Neural progenitor cell (in vitro differentiated cells): Measurements from ENCODE around the gene MEIS1. TPM values are rescaled to one million over a fixed set of nuclear protein-coding genes. Genes with fewer than 3 reads are reported as not detected.

ENCODE experiments used
- DNase-seq: peaks from one replicate; pipeline ENCODE4 v3.0.0-alpha.2; 2016; ENCODE audit warnings: low spot score
- H2AFZ ChIP-seq: fragments of 200-600 bp; sonication (generic); replicated peaks from 2 replicates; pipeline ENCODE4 v1.6.1; 2016; ENCODE audit warnings: antibody characterized with exemption
- H3F3A ChIP-seq: fragments of 200-600 bp; sonication (generic); 2 replicates; pipeline ENCODE4 v1.6.1; 2016; ENCODE audit warnings: antibody characterized with exemption, low read depth
- H3K27ac ChIP-seq: fragments of 200-600 bp; sonication (generic); 2 replicates; pipeline ENCODE4 v1.5.1; 2016; ENCODE audit warnings: mild to moderate bottlenecking
- H3K27me3 ChIP-seq: fragments of 200-600 bp; sonication (generic); 2 replicates; pipeline ENCODE4 v1.6.1; 2016; ENCODE audit warnings: mild to moderate bottlenecking, moderate library complexity
- H3K36me3 ChIP-seq: fragments of 200-600 bp; sonication (generic); 2 replicates; pipeline ENCODE4 v1.5.1; 2016
- H3K4me1 ChIP-seq: fragments of 200-600 bp; sonication (generic); 2 replicates; pipeline ENCODE4 v1.6.1; 2016; ENCODE audit warnings: mixed run types
- H3K4me2 ChIP-seq: fragments of 200-600 bp; sonication (generic); 2 replicates; pipeline ENCODE4 v1.6.1; 2016
- H3K4me3 ChIP-seq: fragments of 200-600 bp; sonication (generic); 2 replicates; pipeline ENCODE4 v1.5.1; 2016
- H3K79me2 ChIP-seq: fragments of 200-600 bp; sonication (generic); 2 replicates; pipeline ENCODE4 v1.6.1; 2016; ENCODE audit warnings: low read depth
- H3K9ac ChIP-seq: fragments of 200-600 bp; sonication (generic); 2 replicates; pipeline ENCODE4 v1.6.1; 2016
- H3K9me3 ChIP-seq: fragments of 200-600 bp; sonication (generic); 2 replicates; pipeline ENCODE4 v1.5.1; 2016; ENCODE audit warnings: low read depth
- H4K20me1 ChIP-seq: fragments of 200-600 bp; sonication (generic); 2 replicates; pipeline ENCODE4 v1.6.1; 2016; ENCODE audit warnings: low read depth
- H3K27ac Mint-ChIP-seq: 3 replicates; pipeline ENCODE4 v1.8.0; 2021; ENCODE audit warnings: mixed read lengths
- H3K27me3 Mint-ChIP-seq: 2 replicates; pipeline ENCODE4 v1.8.0; 2022; ENCODE audit warnings: low read depth, mild to moderate bottlenecking, inconsistent platforms, moderate library complexity, mixed read lengths; ENCODE audit not compliant: insufficient read depth
- H3K36me3 Mint-ChIP-seq: 3 replicates; pipeline ENCODE4 v1.8.0; 2021; ENCODE audit warnings: mixed read lengths
- H3K4me1 Mint-ChIP-seq: 3 replicates; pipeline ENCODE4 v1.8.0; 2021; ENCODE audit warnings: mixed read lengths
- H3K4me3 Mint-ChIP-seq: 3 replicates; pipeline ENCODE4 v1.8.0; 2021; ENCODE audit warnings: mild to moderate bottlenecking, moderate library complexity, mixed read lengths
- H3K9me3 Mint-ChIP-seq: 3 replicates; pipeline ENCODE4 v1.8.0; 2020; ENCODE audit warnings: mixed read lengths
- EZH2 ChIP-seq: fragments of 200-600 bp; sonication (generic); IDR thresholded peaks from 2 replicates; pipeline ENCODE4 v1.6.1; 2017; ENCODE audit warnings: antibody characterized with exemption, mild to moderate bottlenecking, moderate library complexity
- EZH2phosphoT487 ChIP-seq: fragments of 200-600 bp; sonication (generic); IDR thresholded peaks from 2 replicates; pipeline ENCODE4 v1.6.1; 2017; ENCODE audit warnings: antibody characterized with exemption
- total RNA-seq: library from RNA; depleted of rRNA; stranded (reverse); fragments of >200 nt; gene quantifications from 2 replicates; pipeline ENCODE4 v1.2.3, GENCODE V29; 2015; ENCODE audit warnings: low replicate concordance
- TF ChIP-seq, protein P1 (sequence below): fragments of 200-600 bp; sonication (generic); IDR thresholded peaks from 2 replicates; pipeline ENCODE4 v1.5.1; 2017; ENCODE audit warnings: antibody characterized with exemption, mild to moderate bottlenecking

The MEIS1 gene
- total RNA-seq, 1 donor from 2014 or later, result 14.7 TPM

DNA sequence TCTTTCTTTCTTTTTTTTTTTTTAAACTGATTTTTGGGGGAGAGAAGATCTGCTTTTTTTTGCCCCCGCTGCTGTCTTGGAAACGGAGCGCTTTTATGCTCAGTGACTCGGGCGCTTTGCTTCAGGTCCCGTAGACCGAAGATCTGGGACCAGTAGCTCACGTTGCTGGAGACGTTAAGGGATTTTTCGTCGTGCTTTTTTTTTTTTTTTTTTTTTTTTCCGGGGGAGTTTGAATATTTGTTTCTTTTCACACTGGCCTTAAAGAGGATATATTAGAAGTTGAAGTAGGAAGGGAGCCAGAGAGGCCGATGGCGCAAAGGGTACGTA is 587 bp downstream of the MEIS1 start:
- H3K36me3 ChIP-seq, result no peaks in the 10 kb centered on the region
- H3K9ac ChIP-seq, result no peak overlapping the region
- no peak overlapping the region for H3K27ac ChIP-seq
- peaks cover 53% of the 10 kb centered on the region for H3K4me1 ChIP-seq
- Mint-ChIP-seq H3K27me3 (peaks cover 37% of the 10 kb centered on the region), H3K4me1 (peaks cover 34% of the 10 kb centered on the region), H3K36me3 (peaks cover 8% of the 10 kb centered on the region), H3K27ac (no peak overlapping the region), H3K9me3 (no peaks in the 10 kb centered on the region), H3K4me3 (peak overlapping the region; percentile 93)
- peaks cover 8% of the 10 kb centered on the region for H4K20me1 ChIP-seq
- H3K79me2 ChIP-seq, result no peaks in the 10 kb centered on the region
- peak overlapping the region; percentile 61 for H3K4me3 ChIP-seq
- H3K9me3 ChIP-seq, result no peaks in the 10 kb centered on the region
- TF ChIP-seq EZH2, result no peak
- peak overlapping the region; percentile 91 for H3K4me2 ChIP-seq
- H3K27me3 ChIP-seq, result peaks cover 78% of the 10 kb centered on the region
- H2AFZ ChIP-seq, result no peak overlapping the region
- peaks cover 77% of the 10 kb centered on the region for H3F3A ChIP-seq
- DNase-seq, result peak; percentile 42

- Histone ChIP-seq H3K9ac (no peak overlapping the region), H2AFZ (no peak overlapping the region), H3K4me3 (peak overlapping the region; percentile 61), H3K27me3 (peaks cover 78% of the 10 kb centered on the region), H3K27ac (no peak overlapping the region), H3K79me2 (no peaks in the 10 kb centered on the region), H3K4me2 (peak overlapping the region; percentile 91), H3K4me1 (peaks cover 53% of the 10 kb centered on the region), H3K9me3 (no peaks in the 10 kb centered on the region), H4K20me1 (peaks cover 9% of the 10 kb centered on the region), H3K36me3 (no peaks in the 10 kb centered on the region), H3F3A (peaks cover 73% of the 10 kb centered on the region)
- Mint-ChIP-seq H3K4me3 (peak overlapping the region; percentile 93), H3K36me3 (peaks cover 10% of the 10 kb centered on the region), H3K27ac (no peak overlapping the region), H3K27me3 (peaks cover 41% of the 10 kb centered on the region), H3K9me3 (no peaks in the 10 kb centered on the region), H3K4me1 (peaks cover 35% of the 10 kb centered on the region)
- DNase-seq, result no peak
- TF ChIP-seq EZH2phosphoT487 (no peak), EZH2 (no peak)
- TF ChIP-seq, protein P1, sequence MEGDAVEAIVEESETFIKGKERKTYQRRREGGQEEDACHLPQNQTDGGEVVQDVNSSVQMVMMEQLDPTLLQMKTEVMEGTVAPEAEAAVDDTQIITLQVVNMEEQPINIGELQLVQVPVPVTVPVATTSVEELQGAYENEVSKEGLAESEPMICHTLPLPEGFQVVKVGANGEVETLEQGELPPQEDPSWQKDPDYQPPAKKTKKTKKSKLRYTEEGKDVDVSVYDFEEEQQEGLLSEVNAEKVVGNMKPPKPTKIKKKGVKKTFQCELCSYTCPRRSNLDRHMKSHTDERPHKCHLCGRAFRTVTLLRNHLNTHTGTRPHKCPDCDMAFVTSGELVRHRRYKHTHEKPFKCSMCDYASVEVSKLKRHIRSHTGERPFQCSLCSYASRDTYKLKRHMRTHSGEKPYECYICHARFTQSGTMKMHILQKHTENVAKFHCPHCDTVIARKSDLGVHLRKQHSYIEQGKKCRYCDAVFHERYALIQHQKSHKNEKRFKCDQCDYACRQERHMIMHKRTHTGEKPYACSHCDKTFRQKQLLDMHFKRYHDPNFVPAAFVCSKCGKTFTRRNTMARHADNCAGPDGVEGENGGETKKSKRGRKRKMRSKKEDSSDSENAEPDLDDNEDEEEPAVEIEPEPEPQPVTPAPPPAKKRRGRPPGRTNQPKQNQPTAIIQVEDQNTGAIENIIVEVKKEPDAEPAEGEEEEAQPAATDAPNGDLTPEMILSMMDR, result no peak
Observed at GRCh38 chr2:66435963-66436362, 1.0 kb downstream of the MEIS1 start.

DNA sequence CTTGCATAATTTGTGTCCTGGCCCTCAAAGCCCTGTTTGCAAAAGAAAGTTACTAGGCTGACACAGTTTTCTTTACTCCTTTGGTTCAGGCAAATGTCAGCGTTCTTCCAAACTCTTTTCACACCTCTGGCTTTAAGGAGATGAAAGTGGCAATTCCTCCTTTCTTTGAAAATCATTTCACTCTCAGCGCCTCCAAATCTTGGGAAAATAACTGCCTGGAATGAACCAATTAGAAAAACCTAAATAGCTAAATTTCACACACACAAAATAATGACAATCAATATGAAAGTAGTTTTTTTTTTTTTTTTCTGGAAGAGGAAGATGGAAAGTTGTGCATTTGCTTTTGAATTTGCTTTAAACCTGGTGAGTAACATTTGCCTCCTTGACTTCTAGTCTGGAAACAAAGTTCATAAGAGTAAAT is 1.7 kb downstream of the MEIS1 start:
- H3K9ac ChIP-seq, result no peak overlapping the region
- H3K4me2 ChIP-seq, result peak overlapping the region; percentile 91
- peaks cover 55% of the 10 kb centered on the region for H3K4me1 ChIP-seq
- Mint-ChIP-seq H3K27me3 (peaks cover 45% of the 10 kb centered on the region), H3K4me1 (peaks cover 38% of the 10 kb centered on the region), H3K4me3 (peak overlapping the region; percentile 93), H3K27ac (no peak overlapping the region), H3K36me3 (peaks cover 10% of the 10 kb centered on the region), H3K9me3 (no peaks in the 10 kb centered on the region)
- no peak overlapping the region for H2AFZ ChIP-seq
- H3K4me3 ChIP-seq, result peak overlapping the region; percentile 61
- H3F3A ChIP-seq, result peaks cover 68% of the 10 kb centered on the region
- peaks cover 16% of the 10 kb centered on the region for H4K20me1 ChIP-seq
- no peak overlapping the region for H3K27ac ChIP-seq
- H3K27me3 ChIP-seq, result peaks cover 78% of the 10 kb centered on the region
- no peak for DNase-seq
- TF ChIP-seq EZH2phosphoT487 (no peak), EZH2 (no peak)
- TF ChIP-seq, protein P1, result no peak
- H3K9me3 ChIP-seq, result no peaks in the 10 kb centered on the region
- no peaks in the 10 kb centered on the region for H3K36me3 ChIP-seq
- no peaks in the 10 kb centered on the region for H3K79me2 ChIP-seq

GRCh38 chr2:66437109-66437690 is 2.3 kb downstream of the MEIS1 start:
- peak overlapping the region; percentile 91 for H3K4me2 ChIP-seq
- peaks cover 55% of the 10 kb centered on the region for H3K4me1 ChIP-seq
- DNase-seq, result no peak
- no peaks in the 10 kb centered on the region for H3K36me3 ChIP-seq
- Mint-ChIP-seq H3K4me3 (peak overlapping the region; percentile 93), H3K36me3 (peaks cover 10% of the 10 kb centered on the region), H3K27ac (no peak overlapping the region), H3K27me3 (peaks cover 43% of the 10 kb centered on the region), H3K4me1 (peaks cover 37% of the 10 kb centered on the region), H3K9me3 (no peaks in the 10 kb centered on the region)
- no peaks in the 10 kb centered on the region for H3K79me2 ChIP-seq
- H4K20me1 ChIP-seq, result peaks cover 22% of the 10 kb centered on the region
- H3K9ac ChIP-seq, result no peak overlapping the region
- H3K9me3 ChIP-seq, result no peaks in the 10 kb centered on the region
- peak overlapping the region; percentile 61 for H3K4me3 ChIP-seq
- peak; percentile 8 for TF ChIP-seq EZH2
- TF ChIP-seq EZH2phosphoT487, result no peak
- H3F3A ChIP-seq, result peaks cover 66% of the 10 kb centered on the region
- H3K27ac ChIP-seq, result no peak overlapping the region
- peaks cover 78% of the 10 kb centered on the region for H3K27me3 ChIP-seq
- no peak overlapping the region for H2AFZ ChIP-seq
